HL-60/S4 treated with retinoic acid at 250 ng/mL for 4 days and 3 days (cell line): ENCODE data around the gene GRIK4.

Source experiments
- in situ Hi-C: fragments of 300-500 bp; cut with MboI; formaldehyde crosslinking; loops from 2 replicates; pipeline ENCODE4 v1.7.0; 2022; ENCODE audit warnings: low sequenced_read_pairs

GRIK4 gene

DNA sequence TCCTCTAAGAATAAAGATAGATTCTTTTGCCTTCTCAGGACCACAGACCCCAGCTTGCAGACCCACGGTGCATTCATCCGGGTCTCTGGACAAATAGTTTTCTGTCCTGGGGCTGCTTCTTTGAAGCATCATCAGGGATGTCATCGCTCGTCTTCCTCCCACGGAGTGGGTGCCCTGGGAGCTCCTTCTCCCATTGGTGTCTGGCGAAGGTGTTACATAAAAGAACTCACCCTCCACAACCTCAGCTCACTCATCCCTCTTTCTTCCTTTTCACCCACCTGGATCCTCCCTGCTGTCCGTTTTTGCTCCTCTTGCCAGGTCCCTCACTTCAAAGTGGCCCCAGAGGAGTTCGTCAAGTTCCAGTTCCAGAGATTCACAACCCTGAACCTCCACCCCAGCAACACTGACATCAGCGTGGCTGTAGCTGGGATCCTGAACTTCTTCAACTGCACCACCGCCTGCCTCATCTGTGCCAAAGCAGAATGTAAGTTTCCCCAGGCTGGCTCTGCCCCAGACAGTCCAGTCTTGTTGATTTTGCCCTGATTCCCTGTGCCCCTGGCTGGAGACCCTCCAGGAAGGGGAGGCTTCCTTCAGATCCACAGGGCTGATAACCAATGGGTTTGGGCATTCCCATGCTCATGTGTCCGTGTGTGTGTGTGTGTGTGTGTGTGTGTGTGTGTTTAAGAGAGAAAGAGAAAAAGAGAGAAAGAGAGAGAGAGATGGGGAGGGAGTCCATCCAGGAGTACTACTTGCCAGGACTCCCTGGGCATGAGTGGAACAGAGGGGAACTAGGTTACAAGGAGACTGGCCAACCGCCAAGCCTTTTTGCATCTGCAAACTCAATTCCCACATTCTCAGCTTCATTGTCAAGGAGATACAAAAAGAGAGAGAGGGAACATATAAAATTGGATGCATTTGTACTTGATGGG is 308.2 kb downstream of the GRIK4 start:
- in situ Hi-C loops: no loop called here

DNA sequence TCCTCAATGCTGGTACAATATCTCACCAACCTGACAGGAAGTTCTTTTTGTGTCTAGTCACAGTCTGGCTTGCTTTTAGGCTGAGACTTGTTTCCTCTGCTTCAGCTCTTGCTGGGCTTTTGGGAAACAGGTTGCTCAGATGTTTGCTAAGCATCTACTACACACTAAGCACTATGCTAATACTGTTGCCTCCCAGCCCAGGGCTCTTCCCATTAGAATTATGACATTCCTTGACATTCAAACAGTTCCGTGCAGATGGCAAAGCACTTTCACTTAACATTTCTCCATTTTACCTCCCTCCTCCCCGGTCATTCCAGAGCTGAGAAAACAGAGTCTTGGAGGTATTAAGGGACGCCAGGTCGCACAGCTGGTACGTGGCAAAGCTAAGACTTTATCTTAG is 311.6 kb downstream of the GRIK4 start:
- in situ Hi-C loops: no loop called here

DNA sequence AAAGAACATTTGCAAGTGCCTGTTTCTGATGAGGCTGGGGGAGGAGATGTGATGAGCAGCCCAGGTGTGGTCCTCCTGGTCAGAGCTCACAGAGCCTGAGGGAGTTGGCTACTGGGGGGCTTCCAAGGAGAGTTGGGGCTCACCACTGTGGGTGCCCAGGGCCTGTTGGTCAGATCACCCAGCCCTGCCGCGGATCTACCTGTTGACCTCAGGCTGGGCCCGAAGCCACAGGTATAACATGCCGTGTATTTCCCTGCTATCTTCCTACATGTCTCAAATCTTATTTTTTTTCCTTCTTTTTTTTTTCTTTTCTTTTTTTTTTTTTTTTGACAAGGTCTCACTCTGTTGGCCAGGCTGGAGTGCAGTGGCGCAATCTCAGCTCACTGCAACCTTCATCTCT is 312.7 kb downstream of the GRIK4 start:
- in situ Hi-C loops: no loop called here

DNA sequence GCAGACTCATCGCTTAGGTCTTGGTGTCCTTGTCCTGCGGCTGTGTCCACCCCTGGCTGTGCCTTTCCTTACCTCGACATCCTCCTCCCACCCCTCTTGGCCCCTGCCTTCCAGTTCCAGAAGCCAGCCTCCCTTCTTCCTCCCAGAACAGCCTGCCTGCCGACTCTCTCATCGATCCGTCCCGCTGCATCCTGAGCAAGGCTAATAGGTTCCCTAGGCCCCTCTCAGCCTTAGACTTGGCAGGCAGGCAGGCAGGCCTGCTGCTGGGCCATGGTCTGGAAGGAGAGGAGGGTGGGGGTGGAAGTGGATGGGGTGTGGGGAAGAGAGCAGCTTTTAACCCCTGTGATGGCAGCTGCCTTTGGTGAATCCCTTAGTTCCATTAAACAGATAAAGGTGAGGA is 315.6 kb downstream of the GRIK4 start:
- in situ Hi-C loops: no loop called here

DNA sequence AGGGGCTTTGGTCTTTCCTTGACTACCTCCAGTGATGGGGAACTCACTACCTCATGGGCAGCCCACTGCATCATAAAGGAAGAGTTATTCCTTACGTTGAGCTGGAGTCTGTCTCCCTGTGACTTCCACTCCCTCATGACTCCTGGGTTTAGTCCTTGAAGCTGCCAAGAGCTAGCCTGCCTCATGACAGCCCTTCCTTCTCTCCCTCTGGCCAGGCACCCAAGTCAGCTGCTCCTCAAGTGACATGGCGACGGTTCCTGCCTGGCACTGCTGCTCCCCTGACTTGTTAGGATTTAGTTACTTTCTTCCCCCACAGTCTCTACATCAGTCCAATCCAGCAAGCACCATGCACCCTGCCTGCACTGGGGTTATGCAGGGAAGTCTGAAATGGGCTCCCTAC is 316.3 kb downstream of the GRIK4 start:
- in situ Hi-C loops: no loop called here

DNA sequence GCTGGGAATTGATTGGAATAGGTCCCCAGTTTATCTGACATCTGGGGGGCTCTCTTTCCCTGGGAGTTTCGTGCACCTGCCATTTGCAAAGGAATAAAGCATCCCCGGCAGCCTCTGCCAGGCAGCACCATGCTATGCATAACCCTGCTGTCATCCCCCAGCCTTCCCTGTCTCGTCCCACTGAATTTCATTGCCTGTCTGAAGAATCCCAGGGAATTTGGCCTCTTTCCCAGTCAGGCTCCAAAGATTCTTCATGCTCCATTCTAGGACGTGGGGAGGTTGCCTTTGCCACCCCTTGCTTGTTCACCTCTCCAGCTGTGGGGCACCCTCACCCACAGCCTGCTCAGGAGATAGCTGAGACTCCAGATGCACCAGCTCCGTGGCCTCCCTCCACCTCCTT is 317.3 kb downstream of the GRIK4 start:
- in situ Hi-C loops: no loop called here

DNA sequence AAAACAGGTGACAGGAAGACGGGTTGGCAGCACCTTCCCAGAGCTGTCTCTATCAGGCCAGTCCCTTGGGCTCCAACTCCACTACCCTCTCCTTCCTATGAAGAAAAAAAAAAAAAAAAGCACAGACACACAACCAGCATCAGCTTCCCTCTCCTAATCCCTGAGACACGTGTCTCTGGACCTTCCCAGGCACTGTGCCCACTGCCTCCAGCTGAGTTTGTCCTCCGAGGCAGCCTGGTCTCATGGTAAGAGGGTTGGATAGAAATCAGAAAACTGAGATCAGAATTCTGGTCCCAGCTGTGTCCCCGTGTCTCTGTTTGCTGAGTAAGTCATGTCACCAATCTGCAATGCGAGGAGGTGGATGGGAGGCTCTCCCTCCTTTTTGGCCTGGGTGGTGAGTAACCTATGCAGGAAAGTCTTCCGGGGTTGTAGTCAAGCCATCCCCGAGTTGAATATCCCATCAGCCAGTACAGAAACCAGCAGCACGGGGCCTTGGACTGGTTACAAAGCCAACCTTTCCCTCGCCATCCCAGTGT is 318.6 kb downstream of the GRIK4 start:
- in situ Hi-C loops: no loop called here

DNA sequence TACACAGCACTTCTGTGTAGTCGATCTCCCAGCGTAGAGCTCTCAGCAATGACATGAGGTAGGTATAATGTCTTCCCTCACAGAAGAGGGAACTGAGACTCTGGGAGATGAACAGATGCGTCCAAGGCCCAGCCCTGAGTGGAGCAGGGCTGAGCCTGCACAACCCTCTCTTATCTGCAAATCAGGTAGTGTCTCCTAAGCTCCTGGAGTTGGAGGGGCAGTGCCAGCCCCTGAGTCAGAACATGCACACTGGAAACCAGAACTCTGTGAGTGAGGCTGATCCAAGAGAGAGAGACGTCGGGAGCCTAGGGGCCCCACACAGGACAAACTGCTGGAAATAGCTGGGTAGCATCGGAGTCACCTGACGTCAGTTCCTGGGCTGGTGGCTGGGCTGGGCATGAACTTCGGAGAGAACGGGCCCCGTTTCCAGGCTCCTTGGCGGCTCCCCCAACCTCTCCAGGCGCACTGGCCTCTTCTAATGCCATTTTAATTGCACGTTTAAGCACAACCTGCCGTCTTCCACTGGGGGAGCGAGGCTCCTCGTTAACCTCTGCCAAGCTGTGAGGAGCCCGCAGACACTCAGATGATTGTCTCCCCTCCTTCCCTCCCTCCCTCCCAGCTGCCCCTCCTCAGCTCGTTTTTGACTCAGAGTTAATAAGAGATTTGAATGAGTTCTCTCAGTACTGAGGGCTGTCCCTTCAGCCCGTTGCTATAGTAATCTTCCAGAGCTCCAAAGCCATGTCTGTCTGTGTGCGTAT is 321.1 kb downstream of the GRIK4 start:
- in situ Hi-C loops: no loop called here

DNA sequence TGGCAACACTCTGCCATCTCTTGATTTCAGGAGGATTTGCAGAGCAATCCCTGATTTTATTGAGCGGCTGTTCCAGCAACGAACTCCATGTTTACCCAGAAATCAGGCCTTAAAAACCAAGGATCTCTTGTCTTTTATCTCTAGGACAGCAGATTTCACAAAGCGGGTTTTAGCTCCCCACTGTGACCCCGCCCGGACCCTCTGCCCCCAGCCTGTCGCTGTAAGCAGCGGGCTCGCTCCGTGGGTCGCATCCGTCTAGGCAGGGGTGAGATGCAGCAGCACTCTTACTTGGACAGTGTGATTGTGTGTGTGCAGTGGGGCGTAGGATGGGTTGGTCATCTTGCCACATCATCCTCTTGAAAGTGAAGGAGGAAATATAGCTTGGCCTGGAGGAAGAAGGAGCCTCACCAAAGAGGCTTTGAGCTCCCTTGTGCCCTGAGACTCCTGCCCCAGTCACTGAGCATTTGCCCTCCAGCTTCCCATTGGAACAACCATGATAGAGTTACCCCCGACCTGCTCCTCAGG is 323.2 kb downstream of the GRIK4 start:
- in situ Hi-C loops: no loop called here

DNA sequence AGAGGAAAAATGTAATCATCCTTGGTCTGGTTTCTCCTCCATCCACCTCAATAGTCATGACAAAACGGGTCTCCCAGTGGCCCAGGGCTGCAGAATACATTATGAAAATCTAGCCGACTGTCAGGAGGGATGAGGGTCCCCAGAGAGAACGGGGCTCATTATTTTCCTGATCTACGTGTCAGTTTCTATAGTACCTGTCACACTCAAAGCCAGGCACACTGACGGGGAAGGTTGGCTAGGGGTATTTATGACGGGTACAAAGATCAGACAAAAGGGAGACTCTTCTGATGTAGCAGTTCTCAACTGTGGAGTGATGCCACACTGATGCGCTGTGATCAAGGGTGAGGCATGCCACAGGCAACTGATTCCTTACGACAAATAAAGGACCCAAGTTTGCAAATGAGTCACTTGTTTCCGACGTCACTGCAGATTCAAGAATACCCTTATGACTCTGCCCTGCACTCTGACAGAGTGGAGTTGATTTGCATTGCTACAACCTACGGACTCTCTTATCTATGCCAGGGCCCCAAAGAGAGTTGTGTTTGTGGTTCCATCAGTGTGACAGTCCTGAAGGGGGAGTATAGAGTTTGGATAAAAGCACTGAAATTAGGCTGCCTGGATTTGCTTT is 324.2 kb downstream of the GRIK4 start:
- in situ Hi-C loops: no loop called here

DNA sequence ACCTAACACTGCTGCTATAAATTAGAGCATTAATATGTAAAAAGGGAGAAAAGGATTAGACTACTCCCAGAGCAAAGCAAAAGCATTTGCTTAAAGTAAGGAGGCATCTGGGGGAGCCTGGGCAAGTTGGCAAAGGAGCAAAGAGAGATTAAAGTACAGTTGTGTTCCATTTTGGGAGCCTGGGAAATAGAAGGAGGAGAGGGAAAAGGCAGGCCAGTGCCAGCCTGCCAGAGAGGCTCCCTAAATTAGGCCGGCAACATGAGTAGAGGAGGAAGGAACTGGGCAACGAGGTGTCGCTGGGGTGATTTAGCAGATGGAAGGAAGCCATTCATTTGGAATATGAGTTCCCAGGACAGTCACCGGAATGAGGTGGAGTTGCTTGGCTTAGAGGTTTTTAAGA is 326.1 kb downstream of the GRIK4 start:
- in situ Hi-C loops: no loop called here

DNA sequence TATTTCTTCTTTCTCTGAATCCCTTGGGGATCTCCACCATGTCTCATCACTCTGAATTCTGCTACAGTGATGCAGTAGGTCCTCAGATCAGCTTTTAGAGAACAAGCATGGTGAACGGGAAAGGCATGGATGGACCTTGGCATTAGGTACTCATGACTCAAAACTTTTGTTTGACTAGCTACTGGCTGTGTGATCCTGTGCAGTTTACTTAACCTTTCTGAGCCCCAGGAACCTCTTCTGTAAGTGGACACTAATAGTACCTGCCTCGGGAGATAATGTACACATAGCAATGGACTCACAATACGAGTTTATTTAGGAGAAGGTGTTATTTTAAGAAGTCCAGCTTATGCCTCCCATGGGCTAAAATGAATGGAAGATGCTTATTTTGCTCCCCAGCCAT is 327.7 kb downstream of the GRIK4 start:
- in situ Hi-C loops: no loop called here

DNA sequence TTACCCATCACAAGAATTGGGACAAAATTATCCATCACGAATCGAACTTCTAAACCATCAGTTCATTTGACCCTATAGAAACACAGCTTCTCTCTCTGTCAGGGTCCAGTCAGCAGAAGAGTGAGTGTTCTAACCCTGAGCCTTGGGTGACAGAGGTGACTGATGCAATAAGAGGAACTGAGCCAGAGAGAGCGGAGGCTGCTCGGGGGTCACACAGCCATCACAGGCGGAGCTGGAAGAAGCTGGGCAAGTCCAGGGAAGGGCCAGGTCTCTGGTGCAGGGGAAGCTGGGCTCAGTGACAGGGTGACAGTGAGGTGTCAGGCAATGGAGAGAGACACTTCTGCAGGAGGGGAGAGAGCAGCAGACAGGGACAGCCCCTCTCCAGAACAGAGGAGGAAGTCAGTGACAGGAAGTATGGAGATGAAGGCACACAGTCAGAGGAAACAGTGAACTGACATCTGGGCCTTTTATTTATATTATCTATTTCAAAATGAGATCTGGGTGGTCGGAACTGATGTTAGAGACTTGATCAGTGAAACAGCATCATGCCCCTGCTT is 328.4 kb downstream of the GRIK4 start:
- in situ Hi-C loops: no loop called here

DNA sequence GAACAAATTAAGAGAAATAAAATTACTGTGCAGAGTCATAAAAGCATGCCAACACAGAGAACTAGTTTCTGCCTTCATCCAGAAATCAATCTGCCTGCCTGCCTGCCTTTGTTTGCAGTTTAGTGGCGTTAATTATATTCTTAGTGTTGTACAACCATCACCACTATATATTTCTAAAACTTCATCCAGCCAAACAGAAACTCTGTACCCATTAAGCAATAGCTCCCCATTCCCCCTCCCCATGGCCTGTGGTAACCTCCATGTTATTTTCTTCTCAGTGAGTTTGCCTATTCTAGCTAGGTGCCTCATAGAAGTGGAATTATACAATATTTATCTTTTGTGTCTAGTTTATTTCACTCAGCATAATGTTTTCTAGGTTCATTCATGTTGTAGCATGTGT is 329.1 kb downstream of the GRIK4 start:
- in situ Hi-C loops: no loop called here

DNA sequence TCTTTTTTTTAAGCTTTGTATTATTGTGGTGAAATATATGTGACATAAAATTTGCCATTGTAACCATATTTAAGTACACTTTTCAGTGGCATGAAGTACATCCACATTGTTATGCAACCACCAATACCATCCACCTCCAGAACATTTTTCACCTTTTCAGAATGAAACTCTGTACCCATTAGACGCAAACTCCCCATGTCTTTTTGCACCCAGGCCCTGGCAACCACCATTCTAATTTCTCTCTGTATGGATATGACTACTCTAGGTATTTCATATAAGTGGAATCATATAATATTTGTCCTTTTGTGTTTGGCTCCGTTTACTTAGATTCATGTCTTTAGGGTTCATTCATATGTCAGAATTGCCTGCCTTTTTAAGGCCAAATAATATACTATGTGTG is 329.5 kb downstream of the GRIK4 start:
- in situ Hi-C loops: no loop called here

DNA sequence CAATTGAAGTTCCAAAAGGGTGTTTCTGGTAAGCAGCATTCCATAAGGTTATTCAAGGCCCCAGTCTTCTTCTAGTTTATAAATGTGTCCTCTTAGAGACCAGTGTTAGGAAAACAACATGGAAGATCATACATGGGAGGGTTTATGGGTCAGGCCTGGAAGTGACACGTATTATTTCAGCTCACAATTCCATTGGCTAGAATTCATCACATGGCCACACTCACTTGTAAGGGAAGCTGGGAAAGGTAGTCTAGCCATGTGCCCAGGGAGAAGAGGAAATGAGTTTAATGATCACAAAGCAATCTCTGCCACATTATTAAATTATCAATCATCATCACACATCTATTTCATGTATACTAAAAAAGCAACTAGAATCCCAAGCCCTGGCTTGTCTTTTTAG is 330.6 kb downstream of the GRIK4 start:
- in situ Hi-C loops: no loop called here

DNA sequence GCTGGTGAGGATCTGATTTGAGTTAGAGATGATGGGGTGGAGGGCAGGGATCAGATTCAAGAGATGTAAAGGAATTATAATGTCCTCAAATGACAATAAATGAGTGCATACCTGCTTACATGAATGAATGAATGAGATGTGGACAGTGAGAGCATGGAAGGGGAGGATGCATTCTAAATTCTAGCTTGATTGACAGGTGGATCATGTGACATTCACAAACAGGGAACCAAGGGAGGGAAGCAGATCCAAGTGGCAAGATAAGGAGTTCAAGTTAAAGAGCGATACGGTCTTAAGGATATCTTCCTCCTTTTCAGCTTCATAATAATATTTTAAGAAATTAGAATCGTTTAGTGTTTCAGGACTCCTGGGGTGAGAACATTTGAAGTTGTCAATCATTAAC is 341.9 kb downstream of the GRIK4 start:
- in situ Hi-C loops: no loop called here

DNA sequence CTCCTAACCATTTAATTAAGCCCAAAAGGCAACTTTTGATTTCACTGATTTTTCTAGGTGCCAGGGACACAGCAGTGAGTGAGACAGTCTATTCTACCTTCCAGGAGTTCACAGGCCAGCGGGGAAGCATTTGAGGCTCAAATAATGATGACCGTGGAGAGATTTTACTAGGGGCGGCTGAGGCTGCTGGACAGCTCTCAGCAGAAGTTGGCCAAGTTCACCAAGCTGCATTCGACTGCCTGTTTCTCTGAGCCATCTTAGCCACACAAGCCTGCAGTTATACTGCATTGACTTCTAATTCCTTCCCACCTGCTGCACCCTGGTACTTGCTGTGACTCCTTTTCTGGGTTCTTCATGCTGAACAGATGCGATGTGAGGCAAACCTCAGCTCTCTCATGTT is 343.4 kb downstream of the GRIK4 start:
- in situ Hi-C loops: no loop called here

DNA sequence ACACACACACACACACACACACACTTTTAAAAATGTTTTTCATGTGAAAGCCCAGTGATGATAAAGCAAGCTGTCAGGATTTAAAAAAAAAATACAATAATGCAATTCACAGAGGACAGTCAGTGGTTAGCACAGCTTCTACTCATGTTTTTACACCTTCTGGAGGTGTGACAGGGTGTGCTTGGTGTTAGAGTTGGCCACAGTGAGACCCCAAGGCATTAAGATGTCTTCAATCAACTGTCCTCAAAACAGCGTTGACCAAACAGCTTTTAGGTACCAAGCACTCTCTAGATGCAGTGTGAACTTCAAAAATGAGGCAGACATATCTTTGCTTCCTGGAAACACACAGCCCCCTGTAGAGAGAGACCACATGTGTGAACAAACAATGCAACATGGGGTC is 346.0 kb downstream of the GRIK4 start:
- in situ Hi-C loops: no loop called here

DNA sequence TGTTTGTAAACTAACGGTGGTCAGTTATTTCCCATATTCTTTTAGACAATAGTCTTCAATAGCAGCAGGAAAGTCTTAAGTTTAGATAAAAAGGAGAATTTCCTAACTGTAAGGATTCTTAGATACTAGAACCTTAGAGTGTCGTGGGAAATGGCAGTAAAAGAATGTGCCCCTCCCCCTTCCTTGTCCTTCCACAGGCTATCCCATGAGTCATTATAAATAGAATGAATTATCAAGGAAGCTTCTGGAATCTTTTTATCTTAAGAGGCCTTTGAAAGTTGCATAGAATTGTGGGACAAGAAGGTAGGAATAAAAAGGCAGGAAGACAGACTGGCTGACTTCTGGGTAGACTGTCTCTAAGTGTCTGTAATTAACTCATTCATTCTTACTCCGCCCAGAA is 347.2 kb downstream of the GRIK4 start:
- in situ Hi-C loops: no loop called here
